Peyer's patch (tissue), 4 donors: ENCODE data around the gene TRIML2. TPM values are rescaled to one million over a fixed set of nuclear protein-coding genes. Genes with fewer than 3 reads are reported as not detected.

Source experiments
- DNase-seq, 3 donors: peaks; one replicate each; pipeline ENCODE4 v3.0.0-alpha.2; 2017 to 2019
- H3K27ac ChIP-seq, 4 donors: fragments of 200-600 bp; sonication (generic); one replicate each; pipeline ENCODE4 v1.5.1; 2016 to 2019
- H3K27me3 ChIP-seq, 2 donors: fragments of 200-600 bp; sonication (generic); one replicate each; pipeline ENCODE4 v1.5.1; 2019
- H3K36me3 ChIP-seq, 3 donors: fragments of 200-600 bp; sonication (generic); one replicate each; pipeline ENCODE4 v1.5.1; 2016 to 2019
- H3K4me1 ChIP-seq, 4 donors: fragments of 200-600 bp; sonication (generic); one replicate each; pipeline ENCODE4 v1.5.1; 2016 to 2019
- H3K4me3 ChIP-seq, 4 donors: fragments of 200-600 bp; sonication (generic); 1 replicate in 3 of 4; 2 replicates in 1 of 4; pipeline ENCODE4 v1.5.1; 2016 to 2019; ENCODE audit warnings: mild to moderate bottlenecking in 1 of 4
- H3K9me3 ChIP-seq, 4 donors: fragments of 200-600 bp; sonication (generic); one replicate each; pipeline ENCODE4 v1.5.1; 2016 to 2019; ENCODE audit warnings: mild to moderate bottlenecking in 1 of 4
- CTCF ChIP-seq, 6 experiments: fragments of 450-650 bp in 4 of 6; fragments of 200-600 bp in 2 of 6; sonication (generic) in 1 of 6; IDR thresholded peaks; one replicate each; pipeline ENCODE4 v1.5.1; 2017 to 2019; ENCODE audit warnings: antibody characterized with exemption in 6 of 6, mild to moderate bottlenecking in 3 of 6, moderate library complexity in 1 of 6
- POLR2A ChIP-seq, 2 donors: fragments of 450-650 bp; IDR thresholded peaks; one replicate each; pipeline ENCODE4 v1.5.1; 2017; ENCODE audit warnings: antibody characterized with exemption in 2 of 2, mild to moderate bottlenecking in 2 of 2, moderate library complexity in 2 of 2
- total RNA-seq, 4 donors: library from RNA; depleted of rRNA; stranded (reverse); fragments of >200 nt; gene quantifications; one replicate each; pipeline ENCODE4 v1.1.0, GENCODE V29; 2016

Gene TRIML2
- total RNA-seq, 4 donors from 2014 or later = not detected

- TF ChIP-seq POLR2A (IDR thresholded peaks at IDR 0.05) (no peak), CTCF (IDR thresholded peaks at IDR 0.05) (no peak)
These were observed 37.2 kb upstream of the TRIML2 start for GRCh38 chr4:188146618-188147017.

GRCh38 chr4:188145601-188146000 is 36.2 kb upstream of the TRIML2 start:
- no peak for TF ChIP-seq POLR2A (IDR thresholded peaks at IDR 0.05)
- no peak for TF ChIP-seq CTCF (IDR thresholded peaks at IDR 0.05)
- no peak for DNase-seq

More at GRCh38 chr4:188146618-188147017, 37.2 kb upstream of the TRIML2 start:
- no peak overlapping the region for H3K4me3 ChIP-seq
- H3K27me3 ChIP-seq = no peaks in the 10 kb centered on the region
- no peak for DNase-seq
- no peaks in the 10 kb centered on the region for H3K4me1 ChIP-seq
- no peak overlapping the region for H3K27ac ChIP-seq
- no peaks in the 10 kb centered on the region for H3K9me3 ChIP-seq
- no peaks in the 10 kb centered on the region for H3K36me3 ChIP-seq

GRCh38 chr4:188143731-188144130 is 34.3 kb upstream of the TRIML2 start:
- Histone ChIP-seq H3K27me3 (no peaks in the 10 kb centered on the region), H3K4me1 (no peaks in the 10 kb centered on the region), H3K36me3 (no peaks in the 10 kb centered on the region), H3K27ac (no peak overlapping the region), H3K4me3 (no peak overlapping the region), H3K9me3 (no peaks in the 10 kb centered on the region)
- no peak for DNase-seq
- no peak for TF ChIP-seq POLR2A (IDR thresholded peaks at IDR 0.05)
- no peak for TF ChIP-seq CTCF (IDR thresholded peaks at IDR 0.05)

More at GRCh38 chr4:188145601-188146000, 36.2 kb upstream of the TRIML2 start:
- Histone ChIP-seq H3K36me3 (no peaks in the 10 kb centered on the region), H3K27me3 (no peaks in the 10 kb centered on the region), H3K9me3 (no peaks in the 10 kb centered on the region), H3K4me3 (no peak overlapping the region), H3K4me1 (no peaks in the 10 kb centered on the region), H3K27ac (no peak overlapping the region)

DNA sequence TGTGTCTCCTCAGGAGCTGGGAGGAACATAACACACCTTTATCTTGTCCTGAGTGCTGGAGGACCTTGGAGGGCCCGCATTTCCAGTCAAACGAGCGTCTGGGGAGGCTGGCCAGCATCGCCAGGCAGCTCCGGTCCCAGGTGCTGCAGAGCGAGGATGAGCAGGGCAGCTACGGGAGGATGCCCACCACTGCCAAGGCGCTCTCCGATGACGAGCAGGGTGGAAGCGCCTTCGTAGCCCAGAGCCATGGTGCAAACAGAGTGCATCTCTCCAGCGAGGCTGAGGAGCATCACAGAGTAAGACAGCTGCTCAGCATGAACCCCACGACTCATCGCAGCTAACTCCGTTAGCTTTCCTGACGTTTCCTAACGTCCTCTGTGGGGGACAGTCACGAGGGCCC is 30.3 kb upstream of the TRIML2 start:
- TF ChIP-seq POLR2A (IDR thresholded peaks at IDR 0.05) (no peak), CTCF (IDR thresholded peaks at IDR 0.05) (no peak)
- no peak overlapping the region for H3K27ac ChIP-seq
- H3K4me3 ChIP-seq = no peak overlapping the region
- no peak for DNase-seq
- no peaks in the 10 kb centered on the region for H3K4me1 ChIP-seq
- H3K27me3 ChIP-seq = no peaks in the 10 kb centered on the region
- H3K9me3 ChIP-seq = no peaks in the 10 kb centered on the region
- H3K36me3 ChIP-seq = no peaks in the 10 kb centered on the region

- Histone ChIP-seq H3K27me3 (no peaks in the 10 kb centered on the region), H3K36me3 (no peaks in the 10 kb centered on the region), H3K27ac (no peak within 1 kb of the TSS), H3K4me3 (no peak within 1 kb of the TSS), H3K9me3 (no peaks in the 10 kb centered on the region), H3K4me1 (no peaks in the 10 kb centered on the region)
- no peak for DNase-seq
- TF ChIP-seq CTCF (IDR thresholded peaks at IDR 0.05) (no peak), POLR2A (IDR thresholded peaks at IDR 0.05) (no peak)
These were observed 29.7 kb upstream of the TRIML2 start, which contains the start of gene TRIML1 for GRCh38 chr4:188139141-188139540. TSS of gene TRIML1 (plus strand) at chr4:188139441. CDS start at chr4:188139559, 118 bp downstream.

- Histone ChIP-seq H3K27ac (no peak overlapping the region), H3K27me3 (no peaks in the 10 kb centered on the region), H3K36me3 (no peaks in the 10 kb centered on the region), H3K4me1 (no peaks in the 10 kb centered on the region), H3K9me3 (no peaks in the 10 kb centered on the region), H3K4me3 (no peak overlapping the region)
- no peak for DNase-seq
- no peak for TF ChIP-seq CTCF (IDR thresholded peaks at IDR 0.05)
- TF ChIP-seq POLR2A (IDR thresholded peaks at IDR 0.05) = no peak
These were observed 28.8 kb upstream of the TRIML2 start for GRCh38 chr4:188138227-188138626.
